A673 (cell line): ENCODE data around the gene TMEM273.

ENCODE experiments used
- EZH2 ChIP-seq: fragments of 200-600 bp; sonication (generic); IDR thresholded peaks from 2 replicates; pipeline ENCODE4 v1.6.1; 2017; ENCODE audit warnings: borderline replicate concordance, low read depth, mild to moderate bottlenecking, mixed read lengths, antibody characterized with exemption, low read length; ENCODE audit not compliant: poor library complexity, severe bottlenecking
- TF ChIP-seq, protein P1 (sequence below): fragments of 300-800, 200-600 bp; sonication (generic); conservative IDR thresholded peaks from 2 replicates; pipeline ENCODE4 v1.5.1; 2017; ENCODE audit warnings: low read depth, mild to moderate bottlenecking, antibody characterized with exemption, low read length, moderate library complexity, mixed read lengths

DNA sequence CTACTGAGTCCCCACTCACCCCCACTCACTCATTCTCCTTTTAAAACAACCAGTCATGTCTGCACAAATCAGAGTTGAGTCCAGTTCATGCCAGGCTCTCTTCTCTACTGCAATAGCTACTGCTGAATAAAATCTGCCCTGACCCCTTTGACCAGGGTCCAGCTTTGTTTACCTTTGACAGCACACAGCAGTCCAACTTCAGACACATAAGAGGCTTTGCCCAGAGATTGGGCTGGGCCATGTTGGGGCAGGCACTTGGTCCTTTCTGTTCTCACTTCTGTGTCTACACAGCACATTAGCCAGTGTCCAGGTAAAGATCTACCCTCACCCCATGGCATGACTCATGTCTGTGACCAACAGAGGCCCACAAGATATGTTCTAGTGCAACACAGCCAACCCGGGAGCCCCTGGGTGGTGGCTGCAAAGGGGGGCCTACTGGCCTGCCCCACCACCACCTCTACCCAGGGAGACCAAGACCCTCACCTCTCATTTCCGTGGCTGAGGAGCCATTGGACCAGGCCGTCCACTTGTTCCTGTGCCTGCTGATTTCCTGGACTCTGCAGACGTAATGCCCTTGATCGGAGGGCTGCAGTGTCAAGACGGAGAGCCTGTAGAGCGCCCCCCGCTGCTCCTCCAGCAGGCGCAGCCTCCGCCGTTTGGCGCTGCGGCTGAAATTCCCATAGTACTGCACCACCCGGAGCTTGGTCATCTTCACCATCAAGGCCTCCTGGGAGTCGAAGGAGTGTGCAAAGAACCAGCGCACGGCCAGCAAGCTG is 80.9 kb downstream of the TMEM273 start:
- TF ChIP-seq, protein P1, sequence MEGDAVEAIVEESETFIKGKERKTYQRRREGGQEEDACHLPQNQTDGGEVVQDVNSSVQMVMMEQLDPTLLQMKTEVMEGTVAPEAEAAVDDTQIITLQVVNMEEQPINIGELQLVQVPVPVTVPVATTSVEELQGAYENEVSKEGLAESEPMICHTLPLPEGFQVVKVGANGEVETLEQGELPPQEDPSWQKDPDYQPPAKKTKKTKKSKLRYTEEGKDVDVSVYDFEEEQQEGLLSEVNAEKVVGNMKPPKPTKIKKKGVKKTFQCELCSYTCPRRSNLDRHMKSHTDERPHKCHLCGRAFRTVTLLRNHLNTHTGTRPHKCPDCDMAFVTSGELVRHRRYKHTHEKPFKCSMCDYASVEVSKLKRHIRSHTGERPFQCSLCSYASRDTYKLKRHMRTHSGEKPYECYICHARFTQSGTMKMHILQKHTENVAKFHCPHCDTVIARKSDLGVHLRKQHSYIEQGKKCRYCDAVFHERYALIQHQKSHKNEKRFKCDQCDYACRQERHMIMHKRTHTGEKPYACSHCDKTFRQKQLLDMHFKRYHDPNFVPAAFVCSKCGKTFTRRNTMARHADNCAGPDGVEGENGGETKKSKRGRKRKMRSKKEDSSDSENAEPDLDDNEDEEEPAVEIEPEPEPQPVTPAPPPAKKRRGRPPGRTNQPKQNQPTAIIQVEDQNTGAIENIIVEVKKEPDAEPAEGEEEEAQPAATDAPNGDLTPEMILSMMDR, result no peak
- no peak for TF ChIP-seq EZH2
